Activated CD8-positive, alpha-beta memory T cell treated with anti-CD3 and anti-CD28 coated beads for 48 hours (primary cell): Measurements from ENCODE around the gene ZNF440.
A peak's percentile ranks its signal among the peaks of the same experiment; 100 is the strongest.
"Not testable (repeated sequence)": the region's sequence is repeated elsewhere in the genome, so short reads cannot be mapped to it uniquely, and the experiment has no call there.

ENCODE experiments used
- DNase-seq, 3 experiments: peaks; one replicate each; pipeline ENCODE4 v3.0.0-alpha.2; 2020; ENCODE audit warnings: low read depth in 2 of 3, low spot score in 2 of 3

The ZNF440 gene

DNA sequence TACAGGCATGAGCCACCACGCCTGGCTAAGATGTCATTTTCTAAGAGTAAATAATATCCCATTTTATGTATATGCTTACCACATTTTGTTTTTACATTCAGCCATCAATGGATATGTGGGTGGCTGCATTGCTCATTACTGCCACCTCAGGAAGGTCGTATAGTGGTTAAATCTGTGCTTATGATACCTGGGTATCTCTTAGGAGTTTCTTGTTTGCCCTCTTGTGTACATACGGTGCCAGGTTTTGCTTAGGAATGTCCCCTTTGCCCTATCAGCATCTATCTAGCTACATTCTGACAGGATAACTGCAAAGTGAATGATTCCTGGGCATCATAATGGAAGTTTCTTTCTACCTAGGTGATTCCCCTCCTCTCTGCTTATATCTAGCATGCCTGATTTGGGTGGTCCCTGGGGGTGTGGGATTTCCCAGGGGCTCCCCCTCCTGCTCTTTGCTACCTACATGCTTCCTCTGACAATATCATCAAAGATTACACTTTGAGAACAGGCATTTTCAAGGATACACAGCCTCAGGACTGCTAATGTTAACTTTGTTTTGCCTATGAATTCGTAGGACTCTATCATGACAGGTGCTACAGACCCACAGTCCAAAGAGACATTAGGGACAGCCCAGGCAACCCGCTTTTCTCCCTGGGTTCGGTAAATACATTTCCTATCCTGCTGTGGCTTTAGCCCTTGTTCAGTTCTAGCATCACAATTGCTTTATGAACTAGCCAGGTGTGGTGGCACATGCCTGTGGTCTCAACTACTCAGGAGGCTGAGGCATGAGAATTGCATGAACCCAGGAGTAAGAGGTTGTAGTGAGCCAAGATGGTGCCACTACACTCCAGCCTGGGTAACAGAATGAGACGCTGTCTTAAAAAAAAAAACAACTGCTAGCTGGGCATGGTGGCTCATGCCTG is 15.1 kb downstream of the ZNF440 start:
- DNase-seq, result not testable (repeated sequence)

DNA sequence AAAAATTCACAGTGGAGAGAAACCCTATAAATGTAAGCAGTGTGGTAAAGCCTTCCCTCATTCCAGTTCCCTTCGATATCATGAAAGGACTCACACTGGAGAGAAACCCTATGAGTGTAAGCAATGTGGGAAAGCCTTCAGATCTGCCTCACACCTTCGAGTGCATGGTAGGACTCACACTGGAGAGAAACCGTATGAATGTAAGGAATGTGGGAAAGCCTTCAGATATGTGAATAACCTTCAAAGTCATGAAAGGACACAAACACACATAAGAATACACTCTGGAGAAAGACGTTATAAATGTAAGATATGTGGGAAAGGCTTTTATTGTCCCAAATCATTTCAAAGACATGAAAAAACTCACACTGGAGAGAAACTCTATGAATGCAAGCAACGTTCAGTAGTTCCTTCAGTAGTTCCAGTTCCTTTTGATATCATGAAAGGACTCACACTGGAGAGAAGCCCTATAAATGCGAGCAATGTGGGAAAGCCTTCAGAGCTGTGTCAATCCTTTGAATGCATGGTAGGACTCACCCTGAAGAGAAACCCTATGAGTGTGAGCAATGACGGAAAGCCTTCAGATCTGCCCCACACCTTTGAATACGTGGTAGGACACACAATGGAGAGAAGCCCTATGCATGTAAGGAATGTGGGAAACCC is 18.3 kb downstream of the ZNF440 start:
- no peak for DNase-seq

DNA sequence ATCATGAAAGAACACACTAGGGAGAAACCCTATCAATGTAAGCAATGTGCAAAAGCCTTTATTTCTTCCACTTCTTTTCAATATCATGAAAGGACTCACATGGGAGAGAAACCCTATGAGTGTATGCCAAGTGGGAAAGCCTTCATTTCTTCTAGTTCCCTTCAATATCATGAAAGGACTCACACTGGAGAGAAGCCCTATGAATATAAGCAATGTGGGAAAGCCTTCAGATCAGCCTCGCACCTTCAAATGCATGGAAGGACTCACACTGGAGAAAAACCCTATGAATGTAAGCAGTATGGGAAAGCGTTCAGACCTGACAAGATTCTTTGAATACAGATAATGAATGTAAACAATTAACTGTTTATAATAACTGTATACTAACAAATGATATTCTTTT is 19.5 kb downstream of the ZNF440 start:
- no peak for DNase-seq

DNA sequence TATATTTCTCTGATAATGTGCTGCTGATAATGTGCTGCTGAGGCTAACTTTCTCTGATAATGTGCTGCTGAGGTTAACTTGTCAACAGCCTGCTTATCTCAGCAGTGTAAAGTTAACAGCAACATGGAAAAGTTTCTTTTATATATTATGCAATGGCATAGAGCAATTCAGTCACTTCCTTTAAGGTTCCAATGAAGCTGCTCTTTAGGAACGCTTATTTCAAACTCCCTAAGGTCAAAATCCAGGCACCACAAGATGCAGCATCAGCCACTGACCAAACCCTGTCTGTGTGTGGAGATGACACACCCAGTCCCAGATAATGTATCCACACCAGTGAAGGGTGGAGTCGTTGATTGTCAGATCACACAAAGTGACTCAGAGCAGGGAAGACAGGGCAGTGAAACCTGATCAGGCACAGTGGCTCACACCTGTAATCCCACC is 21.6 kb downstream of the ZNF440 start:
- not testable (repeated sequence) for DNase-seq

DNA sequence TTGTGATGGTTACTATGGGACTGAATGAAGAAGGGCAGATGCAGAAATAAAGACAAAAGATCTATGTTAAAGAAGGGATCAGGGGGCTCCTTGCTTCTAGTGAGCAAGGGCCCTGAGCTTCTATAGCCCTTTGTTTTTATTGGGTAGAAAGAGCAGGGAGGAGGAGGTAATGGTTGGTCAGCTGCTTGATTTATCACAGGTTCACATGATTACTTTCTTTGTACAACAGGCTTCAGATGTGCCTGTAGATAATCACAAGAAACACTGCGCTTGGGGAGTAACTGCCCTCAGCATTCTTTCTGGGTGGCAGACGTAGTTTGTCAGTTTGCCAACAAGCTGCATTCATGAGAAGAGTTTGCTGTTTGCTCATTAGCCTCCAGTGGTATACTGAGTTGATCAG is 29.6 kb downstream of the ZNF440 start:
- DNase-seq, result no peak

DNA sequence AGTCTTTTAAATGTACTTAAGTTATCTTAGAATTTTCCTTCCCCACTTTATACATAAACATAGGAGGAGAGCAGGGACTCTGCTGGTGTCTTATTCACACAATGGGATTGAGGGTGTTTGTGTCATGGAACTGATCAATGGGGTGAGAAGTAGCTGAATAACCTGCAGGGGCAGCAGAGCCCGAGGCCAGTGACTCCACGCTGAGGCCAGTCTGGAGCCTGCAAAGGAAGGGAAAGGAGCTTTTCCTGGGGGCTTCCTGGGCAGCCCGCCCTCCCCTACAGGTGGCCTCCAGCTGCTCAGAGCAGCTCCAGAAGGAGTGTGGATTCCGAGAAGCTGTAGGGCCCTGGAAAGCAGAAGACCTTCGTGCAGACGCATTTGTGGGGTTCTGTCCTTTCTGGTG is 33.5 kb downstream of the ZNF440 start:
- not testable (repeated sequence) for DNase-seq

DNA sequence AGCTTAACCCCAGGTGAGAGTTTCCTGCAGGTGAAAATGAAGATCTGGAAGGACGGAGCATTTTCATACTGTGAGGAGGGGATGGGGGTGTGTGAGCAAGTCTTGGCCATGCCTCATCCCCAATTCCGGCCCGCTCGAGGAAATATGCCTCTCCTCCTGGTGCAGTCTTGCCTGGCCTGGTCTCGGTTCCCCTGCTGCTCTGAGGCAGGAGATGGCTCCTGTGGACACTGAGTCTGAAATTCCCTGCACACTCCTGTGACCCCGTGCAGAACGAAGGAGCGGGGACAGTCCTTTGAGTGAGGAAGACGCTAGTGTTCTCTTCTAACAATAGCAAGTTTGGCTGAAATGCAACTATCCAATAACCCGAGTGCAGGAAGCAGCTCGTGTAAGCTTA is 34.1 kb downstream of the ZNF440 start:
- no peak for DNase-seq

DNA sequence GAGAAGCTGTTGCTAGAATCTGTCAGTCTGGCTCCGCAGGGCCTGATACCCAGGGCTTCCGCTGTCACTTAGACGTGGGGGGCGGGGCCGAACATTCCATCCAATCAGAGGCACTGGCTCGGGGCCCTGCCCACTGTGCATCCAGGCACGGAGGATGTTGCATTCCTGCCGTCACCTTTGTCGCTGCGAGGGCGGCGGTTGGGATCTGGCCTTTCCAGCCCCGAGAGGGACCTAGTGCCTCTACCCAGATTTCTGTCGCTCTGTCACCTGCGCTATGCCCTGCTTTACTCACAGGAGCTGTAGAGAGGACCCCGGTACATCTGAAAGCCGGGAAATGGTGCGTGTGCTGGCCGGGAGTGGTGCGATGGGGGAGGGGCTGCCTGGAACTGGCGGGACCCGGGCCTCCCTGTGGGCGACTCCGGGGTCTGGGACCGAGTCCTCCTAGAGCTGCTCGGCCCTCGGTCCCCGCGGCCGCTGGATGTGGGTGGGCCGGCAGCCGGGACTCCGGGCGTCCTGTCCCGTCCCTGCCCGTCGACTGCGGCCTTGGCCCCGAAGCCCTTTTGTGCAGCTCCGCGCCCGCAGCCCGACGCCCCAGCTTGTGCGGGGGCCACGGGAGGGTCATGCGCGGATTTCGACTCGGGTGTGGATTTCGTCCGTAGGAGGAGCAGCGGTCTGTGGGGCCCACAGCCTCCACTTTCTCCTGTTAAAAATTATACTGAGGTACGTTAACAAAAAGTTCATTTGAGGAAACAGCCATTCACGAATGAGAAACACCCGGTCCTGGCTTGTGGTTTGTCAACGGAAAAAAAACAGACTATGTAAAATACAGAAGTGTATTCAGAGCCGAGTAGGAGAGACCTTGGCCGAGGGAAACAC is 34.8 kb downstream of the ZNF440 start, which contains the start of gene ZNF439:
ZNF439 (plus strand) TSS at position 133 of the 876 bp plus-strand sequence; CDS start at position 275, 142 bp downstream.
- peak; percentile 48 to 74 (median 54) for DNase-seq

DNA sequence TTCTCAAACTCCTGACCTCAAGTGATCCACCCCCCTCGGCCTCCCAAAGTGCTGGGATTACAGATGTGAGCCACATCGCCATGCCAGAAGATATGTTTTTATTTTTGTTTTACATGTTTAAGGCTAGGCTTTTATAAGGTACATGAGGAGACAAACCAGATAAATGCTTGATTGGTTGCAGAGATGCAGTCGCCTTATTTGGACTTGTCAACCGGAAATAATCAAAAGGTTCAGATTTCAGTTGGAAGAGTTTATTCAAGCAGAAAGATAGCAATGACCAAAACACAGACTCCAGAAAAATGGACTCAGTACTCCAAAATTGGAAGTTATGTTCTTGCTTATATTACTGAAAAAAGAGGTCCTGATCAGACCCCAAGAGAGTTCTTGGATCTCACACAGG is 36.2 kb downstream of the ZNF440 start:
- DNase-seq, result not testable (repeated sequence)

DNA sequence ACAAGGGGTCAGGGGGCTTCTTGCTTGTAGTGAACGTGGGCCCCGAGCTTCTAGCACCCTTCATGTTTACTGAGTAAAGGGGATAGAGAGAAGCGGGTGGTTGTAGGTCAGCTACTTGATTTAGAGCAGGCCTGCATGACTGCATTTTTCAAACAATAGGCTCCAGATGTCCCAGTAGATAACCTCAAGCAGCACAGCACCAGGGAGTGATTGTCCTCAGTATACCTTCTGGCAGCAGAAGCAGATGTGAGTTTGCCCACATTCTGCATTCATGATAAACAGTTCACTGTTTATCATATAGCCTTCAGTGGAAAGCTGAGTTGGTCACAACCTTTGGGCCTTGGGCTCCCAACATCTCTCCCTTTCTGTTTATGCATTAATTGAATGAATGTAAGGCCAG is 39.3 kb downstream of the ZNF440 start:
- no peak for DNase-seq

DNA sequence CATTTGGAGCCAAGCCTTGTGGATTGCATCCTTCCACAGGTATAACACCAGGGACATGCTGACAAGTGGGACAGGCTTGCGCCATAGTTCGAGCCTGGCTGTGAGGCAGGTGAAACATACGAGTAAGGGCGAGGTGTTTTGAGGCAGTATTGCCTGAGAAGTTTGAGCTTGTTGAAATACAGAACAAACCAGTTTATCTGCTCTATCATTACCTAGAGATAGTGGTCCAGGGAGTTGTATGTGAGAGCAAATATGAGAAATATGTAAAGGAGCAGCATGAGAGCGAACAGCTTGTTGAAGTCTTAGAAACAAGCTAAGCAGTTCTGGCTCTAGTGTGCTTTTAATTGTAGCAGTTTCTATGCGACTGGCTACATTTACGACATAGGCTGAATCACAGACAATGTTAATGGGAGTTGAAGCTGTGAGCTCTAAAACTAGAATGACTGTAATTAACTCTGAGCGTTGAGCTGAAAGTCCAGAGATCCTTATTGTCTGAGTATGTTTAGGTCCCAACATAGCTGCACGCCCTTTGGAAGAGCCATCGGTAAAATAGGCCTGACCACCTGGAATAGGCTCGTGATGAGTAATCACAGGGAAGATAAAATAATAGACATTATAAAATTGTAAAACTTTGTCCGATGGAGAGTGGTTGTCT is 42.6 kb downstream of the ZNF440 start:
- DNase-seq, result no peak

DNA sequence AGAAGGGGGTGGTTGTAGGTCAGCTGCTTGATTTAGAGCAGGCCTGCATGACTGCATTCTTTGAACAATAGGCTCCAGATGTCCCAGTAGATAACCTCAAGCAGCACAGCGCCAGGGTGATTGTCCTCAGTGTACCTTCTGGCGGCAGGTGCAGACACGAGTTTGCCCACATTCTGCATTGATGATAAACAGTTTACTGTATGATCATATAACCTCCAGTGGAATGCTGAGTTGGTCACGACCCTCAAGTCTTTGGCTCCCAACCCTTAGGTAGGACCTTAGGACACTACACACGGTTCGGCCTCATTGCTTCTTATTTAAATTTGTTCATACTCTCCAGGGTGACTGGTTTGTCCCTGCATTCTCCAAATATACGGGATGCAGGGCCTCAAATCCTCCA is 46.6 kb downstream of the ZNF440 start:
- DNase-seq, result no peak

DNA sequence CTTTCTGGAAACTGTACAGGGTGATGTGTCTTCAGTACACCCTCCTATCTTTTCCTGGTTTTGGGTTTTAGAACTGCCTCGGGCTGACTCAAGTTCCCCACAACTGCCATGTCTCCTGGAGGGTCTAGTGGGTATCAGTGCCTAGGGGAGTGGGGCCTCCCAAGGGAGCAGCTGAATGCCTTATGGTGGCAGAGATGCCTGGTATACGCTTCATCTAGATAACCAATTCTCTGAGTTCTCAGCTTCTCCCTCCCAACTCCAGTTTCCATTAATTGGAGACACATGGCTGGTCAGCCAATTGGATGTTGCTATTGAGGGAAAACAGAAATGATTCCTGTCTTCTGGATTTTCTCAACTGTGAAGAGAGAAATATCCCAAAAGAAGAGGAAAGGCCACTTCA is 47.2 kb downstream of the ZNF440 start:
- DNase-seq, result no peak

DNA sequence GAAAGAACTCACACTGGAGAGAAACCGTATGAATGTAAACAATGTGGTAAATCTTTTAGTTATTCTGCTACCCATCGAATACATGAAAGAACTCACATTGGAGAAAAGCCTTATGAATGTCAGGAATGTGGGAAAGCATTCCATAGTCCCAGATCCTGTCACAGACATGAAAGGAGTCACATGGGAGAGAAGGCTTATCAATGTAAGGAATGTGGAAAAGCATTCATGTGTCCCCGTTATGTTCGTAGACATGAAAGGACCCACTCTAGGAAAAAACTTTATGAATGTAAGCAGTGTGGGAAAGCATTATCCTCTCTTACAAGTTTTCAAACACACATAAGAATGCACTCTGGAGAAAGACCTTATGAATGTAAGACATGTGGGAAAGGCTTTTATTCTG is 53.7 kb downstream of the ZNF440 start:
- DNase-seq, result not testable (repeated sequence)

DNA sequence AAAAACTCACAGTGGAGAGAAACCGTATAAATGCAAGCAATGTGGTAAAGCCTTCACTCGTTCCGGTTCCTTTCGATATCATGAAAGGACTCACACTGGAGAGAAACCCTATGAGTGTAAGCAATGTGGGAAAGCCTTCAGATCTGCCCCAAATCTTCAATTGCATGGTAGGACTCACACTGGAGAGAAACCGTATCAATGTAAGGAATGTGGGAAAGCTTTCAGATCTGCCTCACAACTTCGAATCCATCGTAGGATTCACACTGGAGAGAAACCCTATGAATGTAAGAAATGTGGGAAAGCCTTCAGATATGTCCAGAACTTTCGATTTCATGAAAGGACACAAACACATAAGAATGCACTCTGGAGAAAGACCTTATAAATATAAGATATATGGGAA is 54.1 kb downstream of the ZNF440 start:
- no peak for DNase-seq

DNA sequence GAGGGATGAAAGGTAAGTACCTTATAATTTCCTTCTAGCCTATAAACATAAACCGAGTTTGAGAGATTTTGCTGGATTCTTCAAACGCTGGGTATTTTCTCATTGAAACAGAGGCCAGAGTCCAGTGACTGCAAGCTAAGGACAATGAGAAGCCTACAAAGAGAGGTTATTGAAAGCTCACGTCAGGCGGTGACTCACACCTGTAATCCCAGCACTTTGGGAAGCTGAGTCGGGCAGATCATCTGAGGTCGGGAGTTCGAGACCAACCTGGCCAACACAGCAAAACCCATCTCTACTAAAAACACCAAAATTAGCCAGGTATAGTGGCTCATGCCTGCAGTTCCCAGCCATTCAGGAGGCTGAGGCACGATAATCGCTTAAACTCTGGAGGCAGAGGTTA is 58.6 kb downstream of the ZNF440 start:
- DNase-seq, result no peak

DNA sequence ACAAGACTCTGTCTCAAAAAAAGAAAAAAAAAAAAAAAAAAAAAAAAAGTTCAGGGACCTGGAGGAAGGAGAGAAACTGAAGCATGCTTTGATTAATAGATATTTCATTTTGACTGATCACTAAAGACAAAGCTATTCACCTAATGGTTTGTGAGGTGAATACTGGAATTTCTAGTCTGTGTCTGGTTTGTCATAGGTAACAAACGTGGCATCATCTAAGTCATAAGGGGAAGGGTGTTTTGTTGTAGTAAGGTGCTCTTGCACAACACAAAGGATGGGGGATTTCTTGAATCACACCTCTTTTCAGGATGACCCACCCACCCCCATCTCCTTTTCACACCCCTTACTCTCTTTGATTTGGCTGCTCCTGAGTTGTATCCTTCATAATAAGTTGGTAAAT is 59.7 kb downstream of the ZNF440 start:
- no peak for DNase-seq

DNA sequence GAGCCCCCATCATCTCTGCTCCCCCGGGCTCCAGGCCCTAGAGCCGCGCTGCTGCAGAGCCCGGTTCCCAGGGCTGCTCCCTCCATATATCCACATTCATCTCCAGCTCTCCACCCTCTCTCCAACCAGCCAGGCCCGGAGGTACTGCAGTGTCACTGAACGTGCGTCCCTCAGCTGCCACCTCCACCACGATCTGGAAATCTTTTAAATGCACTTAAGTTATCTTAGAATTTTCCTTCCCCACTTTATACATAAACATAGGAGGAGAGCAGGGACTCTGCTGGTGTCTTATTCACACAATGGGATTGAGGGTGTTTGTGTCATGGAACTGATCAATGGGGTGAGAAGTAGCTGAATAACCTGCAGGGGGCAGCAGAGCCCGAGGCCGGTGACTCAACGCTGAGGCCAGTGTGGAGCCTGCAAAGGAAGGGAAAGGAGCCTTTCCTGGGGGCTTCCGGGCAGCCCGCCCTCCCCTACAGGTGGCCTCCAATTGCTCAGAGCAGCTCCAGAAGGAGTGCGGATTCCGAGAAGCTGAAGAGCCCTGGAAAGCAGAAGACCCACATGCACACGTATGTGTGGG is 65.7 kb downstream of the ZNF440 start:
- DNase-seq, result peak in 2 of 3 experiments; percentile 19 to 26

DNA sequence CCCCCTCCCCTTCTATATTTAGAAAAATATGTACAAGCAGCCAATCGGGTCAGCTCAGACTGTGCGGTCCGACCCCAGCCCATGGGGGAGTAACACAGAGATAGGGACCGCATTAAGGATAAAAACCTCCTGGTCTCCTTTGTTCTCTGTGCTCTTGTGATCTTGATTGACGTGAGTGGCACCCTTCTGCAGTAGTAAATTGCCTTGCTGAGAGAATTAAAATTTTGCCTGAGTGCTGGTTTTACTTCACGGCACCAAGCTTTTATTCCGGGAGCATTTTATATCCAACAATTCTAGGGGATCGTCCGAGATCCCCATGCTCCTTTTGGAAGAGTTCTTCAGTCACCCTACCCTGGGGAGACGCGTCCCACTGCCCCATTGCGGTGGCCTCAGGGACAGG is 66.5 kb downstream of the ZNF440 start:
- no peak for DNase-seq

DNA sequence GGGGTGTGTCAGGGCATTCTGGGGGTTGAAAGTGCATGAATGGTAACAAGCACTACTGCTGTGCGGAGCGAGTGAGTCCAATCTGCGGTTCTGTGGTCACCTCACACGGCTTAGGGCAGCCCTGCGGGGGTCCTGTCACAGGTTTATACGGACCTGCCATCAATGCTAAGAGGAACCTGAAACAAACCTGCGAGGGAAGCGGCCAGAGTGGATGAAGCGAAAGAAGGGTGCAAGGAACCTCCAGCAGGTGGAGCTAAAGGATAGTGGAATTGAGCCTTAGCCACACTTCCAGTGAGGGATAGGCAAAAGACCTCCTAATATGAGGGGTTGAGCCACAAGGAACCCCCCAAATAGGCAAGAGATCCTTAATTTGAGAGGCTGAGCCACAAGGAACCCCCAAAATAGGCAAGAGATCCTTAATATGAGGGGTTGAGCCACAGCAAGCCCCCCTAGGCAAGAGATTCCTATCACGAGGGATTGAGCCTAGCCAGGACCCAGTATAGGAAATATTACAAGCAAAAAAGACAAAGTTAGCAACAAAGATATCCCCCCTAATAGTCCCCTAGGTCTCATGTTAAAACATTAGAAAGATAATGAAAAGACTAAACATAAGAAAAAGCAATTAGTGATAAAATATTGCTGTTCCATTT is 67.2 kb downstream of the ZNF440 start:
- peak in 2 of 3 experiments; percentile 24 to 48 for DNase-seq
